GM10248 (cell line): Measurements from ENCODE around the gene OBSCN.

Experiments
- CTCF ChIA-PET: fragments of 300-600 bp; sonication (Branson Sonifier 250); formaldehyde crosslinking; extraction: SDS; loops from one replicate; lab custom pipeline; 2021; ENCODE audit warnings: antibody characterized with exemption; lab: Yijun Ruan, JAX
- POLR2A ChIA-PET: fragments of 350-650 bp; sonication (Branson Sonifier 250); formaldehyde crosslinking; extraction: SDS; loops from one replicate; lab custom pipeline; 2020; ENCODE audit warnings: antibody characterized with exemption; lab: Yijun Ruan, JAX
- DNase-seq: peaks from one replicate; pipeline ENCODE4 v3.0.0; 2012; ENCODE audit errors: extremely low spot score
- CTCF ChIP-seq: IDR thresholded peaks from 2 replicates; pipeline ENCODE4 v1.5.1; 2012; ENCODE audit warnings: mild to moderate bottlenecking, low read depth; ENCODE audit errors: extremely low read depth, missing control alignments, control extremely low read depth

Gene OBSCN

DNA sequence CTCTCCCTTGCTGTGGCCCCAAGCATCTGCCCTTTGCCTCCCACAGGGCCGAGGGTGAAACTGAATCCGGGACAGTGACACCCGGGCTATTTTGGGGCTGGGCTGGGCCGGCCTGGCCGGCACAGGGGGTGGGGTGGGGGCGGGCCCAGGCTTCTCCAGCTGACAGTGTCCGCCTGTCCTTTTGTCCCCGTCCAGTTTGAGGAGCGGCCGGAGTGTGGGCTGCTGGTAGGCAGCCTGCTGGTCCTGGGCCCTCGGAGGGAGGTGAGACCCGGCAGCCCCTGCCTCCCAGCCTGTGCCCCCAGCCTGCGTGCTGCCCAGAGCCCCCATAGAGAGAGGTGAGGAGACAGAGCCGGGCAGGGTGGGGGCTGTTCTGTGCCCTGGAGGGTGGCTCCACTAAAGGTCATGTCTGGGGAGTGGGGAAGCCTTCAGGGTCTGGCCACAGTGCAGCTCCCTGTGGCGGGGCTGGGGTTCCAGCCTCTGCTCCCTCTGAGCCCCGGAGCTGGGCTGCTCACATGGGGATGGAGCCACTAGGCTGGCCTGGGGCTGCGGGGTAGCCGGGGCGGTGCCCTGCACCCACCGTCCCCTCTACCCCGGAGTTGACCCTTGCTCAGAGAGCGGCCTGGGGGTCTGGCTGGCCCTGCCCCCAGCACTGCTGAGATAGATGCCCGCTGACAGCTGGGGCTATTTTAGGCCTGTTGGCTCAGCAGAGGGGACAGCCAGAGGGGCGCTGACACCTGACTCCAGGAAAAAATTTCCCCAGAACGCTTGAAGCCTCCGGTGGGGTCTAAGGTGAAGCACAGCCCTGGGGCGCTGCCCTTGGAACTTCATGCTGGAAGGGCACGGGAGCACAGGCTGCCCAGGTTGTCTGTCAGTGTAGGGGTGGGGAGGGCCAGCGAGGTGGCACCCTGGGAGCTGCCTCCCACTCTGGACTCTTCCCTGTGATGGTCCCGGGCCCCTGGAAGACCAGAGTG lies at the start of gene OBSCN:
Gene OBSCN (plus strand): TSS at position 194 of the 971 bp plus-strand sequence. CDS start 3,740 bp downstream, outside the sequence.
- DNase-seq, result no peak
- no peak for TF ChIP-seq CTCF
- POLR2A ChIA-PET, result no interaction called here
- CTCF ChIA-PET, result no interaction called here

DNA sequence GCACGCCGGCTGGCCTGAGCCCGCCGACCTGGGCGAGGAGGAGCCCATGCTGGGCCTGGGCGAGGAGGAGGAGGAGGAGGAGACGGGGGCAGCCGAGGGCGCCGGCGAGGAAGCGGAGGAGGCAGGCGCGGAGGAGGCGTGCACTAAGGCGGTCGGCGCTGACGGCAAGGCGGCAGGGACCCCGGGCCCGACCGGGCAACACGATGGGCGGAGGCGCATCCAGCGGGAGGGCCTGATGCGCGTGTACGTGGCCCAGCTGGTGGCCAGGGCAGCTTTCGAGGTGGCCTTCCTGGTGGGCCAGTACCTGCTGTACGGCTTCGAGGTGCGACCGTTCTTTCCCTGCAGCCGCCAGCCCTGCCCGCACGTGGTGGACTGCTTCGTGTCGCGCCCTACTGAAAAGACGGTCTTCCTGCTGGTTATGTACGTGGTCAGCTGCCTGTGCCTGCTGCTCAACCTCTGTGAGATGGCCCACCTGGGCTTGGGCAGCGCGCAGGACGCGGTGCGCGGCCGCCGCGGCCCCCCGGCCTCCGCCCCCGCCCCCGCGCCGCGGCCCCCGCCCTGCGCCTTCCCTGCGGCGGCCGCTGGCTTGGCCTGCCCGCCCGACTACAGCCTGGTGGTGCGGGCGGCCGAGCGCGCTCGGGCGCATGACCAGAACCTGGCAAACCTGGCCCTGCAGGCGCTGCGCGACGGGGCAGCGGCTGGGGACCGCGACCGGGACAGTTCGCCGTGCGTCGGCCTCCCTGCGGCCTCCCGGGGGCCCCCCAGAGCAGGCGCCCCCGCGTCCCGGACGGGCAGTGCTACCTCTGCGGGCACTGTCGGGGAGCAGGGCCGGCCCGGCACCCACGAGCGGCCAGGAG lies 49.5 kb upstream of the OBSCN start:
- CTCF ChIA-PET, result interaction anchor here (1.2 kb wide), 2 partner anchors 28 kb away, joined by 3 to 4 read pairs; no protein-coding TSS in a partner anchor
- DNase-seq, result no peak
- POLR2A ChIA-PET, result no interaction called here
- no peak for TF ChIP-seq CTCF

GRCh38 chr1:228159008-228159665 lies 48.7 kb upstream of the OBSCN start:
- POLR2A ChIA-PET, result no interaction called here
- no peak for TF ChIP-seq CTCF
- CTCF ChIA-PET, result interaction anchor here (1.2 kb wide), 1 partner anchor 28 kb away, joined by 3 read pairs; no protein-coding TSS in a partner anchor
- no peak for DNase-seq

GRCh38 chr1:228160201-228160761 lies 47.6 kb upstream of the OBSCN start:
- no peak for TF ChIP-seq CTCF
- DNase-seq, result no peak
- POLR2A ChIA-PET, result no interaction called here

GRCh38 chr1:228161362-228161761 lies 46.5 kb upstream of the OBSCN start:
- TF ChIP-seq CTCF, result no peak
- ChIA-PET POLR2A (no interaction called here), CTCF (interaction anchor here (1.3 kb wide), 2 partner anchors 12 to 31 kb away, joined by 3 to 4 read pairs; partner anchors contain the start of gene GJC2)
- DNase-seq, result no peak

More at GRCh38 chr1:228160201-228160761, 47.6 kb upstream of the OBSCN start:
- CTCF ChIA-PET, result interaction anchor here (1.3 kb wide), 1 partner anchor 30 kb away, joined by 4 read pairs; no protein-coding TSS in a partner anchor

DNA sequence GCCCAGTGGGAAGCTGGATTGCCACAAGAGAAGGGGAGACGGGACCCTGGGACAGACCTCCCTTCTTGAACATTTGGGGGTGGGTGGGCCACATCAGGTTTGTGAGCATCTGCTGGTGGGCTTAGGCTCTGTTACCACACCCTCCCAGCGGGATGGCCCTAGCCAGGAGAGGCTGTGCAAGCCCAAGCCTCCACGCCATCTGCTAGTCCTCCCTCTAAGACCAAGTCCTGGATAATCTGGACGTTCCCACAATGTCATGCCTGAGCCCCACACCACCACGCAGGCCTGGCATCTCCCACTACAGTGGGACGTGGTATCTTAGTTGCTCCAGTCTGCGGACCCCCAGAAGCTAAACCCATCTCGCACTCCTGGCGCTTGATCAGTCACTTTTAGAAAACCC lies 46.0 kb upstream of the OBSCN start:
- CTCF ChIA-PET, result interaction anchor here (1.3 kb wide), 2 partner anchors 12 to 31 kb away, joined by 3 to 4 read pairs; partner anchors contain the start of gene GJC2
- no peak for DNase-seq
- POLR2A ChIA-PET, result no interaction called here
- no peak for TF ChIP-seq CTCF
